ENCODE data around the gene NAIF1. TPM values are rescaled to one million over a fixed set of nuclear protein-coding genes. Genes with fewer than 3 reads are reported as not detected.
A peak's percentile ranks its signal among the peaks of the same experiment; 100 is the strongest.

NAIF1 gene
- polyA plus RNA-seq, 2 of the 4 experiments (the other 2 are of a cell fraction) = 6.0 to 7.5 TPM

GRCh38 chr9:128080206-128080605, 13.1 kb upstream of the NAIF1 start (continued):
- no peak for TF ChIP-seq EP300 (IDR thresholded peaks at IDR 0.05)

GRCh38 chr9:128078504-128079434, 11.6 kb upstream of the NAIF1 start:
- WGBS (ENCODE audit: missing lambda C conversion rate) = 15% methylated on average over 11 of the region's 11 CpGs
- Histone ChIP-seq H3K27ac (peak overlapping the region; percentile 80 to 88), H3K9me3 (no peaks in the 10 kb centered on the region), H3K4me1 (peaks cover 56% of the 10 kb centered on the region), H3K4me2 (peak overlapping the region; percentile 77), H3K4me3 (no peak overlapping the region)
- TF ChIP-seq ZNF302 (CRISPR knock-in tag; IDR thresholded peaks at IDR 0.05) = no peak
- no peak for TF ChIP-seq SMC3 (IDR thresholded peaks at IDR 0.05)
- peak; percentile 19; the same call in 1 of the 2 replicates for TF ChIP-seq MAX (IDR thresholded peaks at IDR 0.05)
- no peak for TF ChIP-seq CBX2 (IDR thresholded peaks at IDR 0.05; ENCODE audit: borderline replicate concordance, low read depth)
- peak; percentile 18; the same call in 1 of the 2 replicates for TF ChIP-seq JUNB (IDR thresholded peaks at IDR 0.05)
- TF ChIP-seq EP300 (IDR thresholded peaks at IDR 0.05) = no peak
- peak; percentile 50 for TF ChIP-seq FOSL2 (IDR thresholded peaks at IDR 0.05)
- peak; percentile 88 for TF ChIP-seq FOSL2 (CRISPR knock-in tag; IDR thresholded peaks at IDR 0.05)
- TF ChIP-seq USF2 (IDR thresholded peaks at IDR 0.05) = no peak
- TF ChIP-seq ZC3H11A (IDR thresholded peaks at IDR 0.05) = no peak
- no peak for TF ChIP-seq HMGXB4 (CRISPR knock-in tag; IDR thresholded peaks at IDR 0.05; ENCODE audit: borderline replicate concordance)
- TF ChIP-seq HOXB13 (CRISPR knock-in tag; IDR thresholded peaks at IDR 0.05; ENCODE audit: low read depth) = no peak
- TF ChIP-seq HOXA7 (CRISPR knock-in tag; IDR thresholded peaks at IDR 0.05) = no peak
- TF ChIP-seq GATA3 (IDR thresholded peaks at IDR 0.05; ENCODE audit: borderline replicate concordance) = peak; percentile 38; the same call in 1 of the 2 replicates
- peak in 1 of 2 experiments; percentile 40; a peak in 1 of 5 replicates for TF ChIP-seq JUN (IDR thresholded peaks at IDR 0.05)
- ChIA-PET POLR2A (interaction anchor here (0.6 to 3.2 kb wide), 5 partner anchors 11 to 145 kb away, joined by 3 to 15 read pairs (median 4); partner anchors contain the start of genes NAIF1 and SLC25A25), CTCF (interaction anchor here (0.6 to 4.8 kb wide), 18 partner anchors 9 to 208 kb away, joined by 3 to 22 read pairs (median 3); partner anchors contain the start of genes NAIF1 and SLC25A25)
- ATAC-seq = peak; percentile 82 to 90
- peak; percentile 76 to 89 for DNase-seq (ENCODE audit: low read depth in 1 of 2, low spot score in 1 of 2)
- no peak for FAIRE-seq

- TF ChIP-seq HOXB13 (CRISPR knock-in tag; IDR thresholded peaks at IDR 0.05; ENCODE audit: low read depth) (no peak), FOSL2 (IDR thresholded peaks at IDR 0.05) (no peak), FOSL2 (CRISPR knock-in tag; IDR thresholded peaks at IDR 0.05) (peak; percentile 50)
- CTCF ChIA-PET = interaction anchor here (0.8 to 4.8 kb wide), 10 partner anchors 9 to 135 kb away, joined by 3 to 22 read pairs (median 7); partner anchors contain the start of genes NAIF1 and SLC25A25
Measured at GRCh38 chr9:128077847-128078503, 10.9 kb upstream of the NAIF1 start.

More at GRCh38 chr9:128077847-128078503, 10.9 kb upstream of the NAIF1 start:
- Histone ChIP-seq H3K9me3 (no peaks in the 10 kb centered on the region), H3K4me3 (no peak overlapping the region), H3K4me2 (peak overlapping the region; percentile 77), H3K27ac (peak overlapping the region; percentile 80 to 88), H3K4me1 (peaks cover 60% of the 10 kb centered on the region)
- WGBS (ENCODE audit: missing lambda C conversion rate) = 78% methylated on average over 7 of the region's 7 CpGs
- no peak for FAIRE-seq
- POLR2A ChIA-PET = interaction anchor here (1.5 to 3.2 kb wide), 2 partner anchors 11 to 13 kb away, joined by 3 to 15 read pairs; partner anchors contain the start of genes NAIF1 and SLC25A25
- peak in 1 of 2 experiments; percentile 5; a peak in 2 of 6 replicates for ATAC-seq
- DNase-seq (ENCODE audit: low read depth in 1 of 2, low spot score in 1 of 2) = no peak

Data from A549 (cell line).